ENCODE results near the gene RESF1.

The RESF1 gene

DNA sequence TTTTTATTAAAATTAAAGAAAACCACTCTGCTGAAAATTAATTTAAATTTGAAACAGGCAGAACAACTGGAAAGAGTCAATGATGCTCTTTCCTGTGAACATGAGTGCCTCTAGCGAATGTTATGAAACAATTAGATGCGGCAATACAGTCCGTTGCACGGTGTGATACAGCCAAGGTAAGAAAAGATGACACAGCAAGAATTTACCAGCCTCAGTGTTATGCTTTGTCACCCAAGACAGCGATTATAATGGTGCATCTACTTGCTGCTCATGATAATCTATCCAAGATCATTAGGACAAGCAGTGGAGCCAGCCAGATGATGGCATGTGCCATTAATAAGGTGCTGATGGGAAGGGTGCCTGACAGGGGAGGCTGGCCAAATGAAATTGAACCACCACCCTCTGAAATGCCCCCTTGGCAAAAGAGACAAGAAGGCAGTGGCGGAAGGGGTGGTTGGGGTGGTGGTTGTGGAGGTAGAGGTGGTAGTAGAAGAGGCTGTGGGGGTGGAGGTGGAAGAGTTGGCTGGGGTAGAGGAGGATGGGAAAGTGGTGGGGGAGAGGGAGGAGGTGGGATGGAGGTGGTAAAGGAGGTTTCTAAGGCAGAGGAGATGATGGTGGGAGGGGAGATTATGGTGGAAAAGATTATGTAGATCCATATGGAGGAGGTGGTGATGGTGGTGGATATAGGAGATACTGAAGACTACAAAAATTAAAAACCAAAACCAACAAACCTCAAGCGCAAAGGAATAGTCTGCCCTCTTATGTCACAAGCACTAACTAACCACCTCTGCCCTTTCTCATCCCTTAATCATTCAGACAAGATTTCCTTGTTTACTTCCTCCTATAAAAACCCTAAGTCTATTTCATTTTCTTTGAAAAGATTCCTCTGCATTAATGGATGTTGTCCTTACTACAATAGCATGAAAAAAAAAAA, 4.0 kb upstream of the RESF1 start:
- H3K4me3 ChIP-seq = no peak overlapping the region
- TF ChIP-seq Cebpa-rat (IDR thresholded peaks at IDR 0.05) = no peak

DNA sequence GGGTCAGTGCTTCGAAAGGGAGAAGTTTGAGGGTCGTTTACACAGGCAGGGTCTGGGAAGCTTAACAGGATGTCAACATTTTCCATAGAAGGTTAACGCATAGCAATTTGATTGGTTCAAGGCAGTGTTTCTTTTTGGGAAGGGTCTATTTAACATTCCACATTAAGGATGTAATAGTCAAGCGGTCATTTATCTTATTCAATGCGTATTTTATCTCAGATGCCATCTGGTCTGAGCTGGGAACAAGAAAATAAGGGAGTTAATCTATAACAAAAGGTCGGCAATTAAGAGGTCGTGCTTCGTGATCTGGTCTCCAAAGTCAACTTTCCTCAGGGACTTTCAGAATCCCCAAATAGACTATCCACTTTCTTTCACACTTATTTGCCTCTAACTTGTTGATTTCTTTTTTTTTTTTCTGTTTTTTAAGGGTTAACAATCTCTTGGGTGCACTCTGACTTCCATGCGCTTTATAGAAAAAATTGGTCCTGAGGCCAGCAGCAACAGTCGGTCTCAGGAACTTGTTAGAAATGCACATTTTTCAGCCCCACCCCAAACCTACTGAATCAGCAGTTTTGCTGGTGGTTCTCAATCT, 550 bp upstream of the RESF1 start:
- peaks cover 20 to 52% (median 32%) of the 10 kb centered on the region in 11 experiments for H3K9me3 ChIP-seq (replicated peaks in 1 of 11)
- peaks cover 25 to 47% (median 30%) of the 10 kb centered on the region in 11 experiments for H3K36me3 ChIP-seq
- H3K27ac ChIP-seq = peak overlapping the region; percentile 93 to 99 (median 97)
- peaks cover 23 to 48% (median 27%) of the 10 kb centered on the region in 10 experiments for H3K4me1 ChIP-seq
- H4K20me1 ChIP-seq = peaks cover 12 to 38% (median 22%) of the 10 kb centered on the region in 11 experiments; a peak in 20 of 22 replicates
- no peaks in the 10 kb centered on the region for H3K27me3 ChIP-seq
- no peak for TF ChIP-seq Cebpa-rat (IDR thresholded peaks at IDR 0.05)
- H3K4me2 ChIP-seq = peak overlapping the region; percentile 77 to 98 (median 84)
- peak overlapping the region; percentile 92 to 99 (median 97) for H3K9ac ChIP-seq
- peak overlapping the region; percentile 69 to 93 (median 86) for H3K4me3 ChIP-seq

More for the DNA sequence above, 4.0 kb upstream of the RESF1 start:
- Histone ChIP-seq H3K4me2 (peak overlapping the region in 2 of 11 experiments; percentile 11 to 18; a peak in 3 of 22 replicates), H3K27me3 (no peaks in the 10 kb centered on the region), H3K4me1 (peaks cover 5 to 24% (median 8%) of the 10 kb centered on the region in 10 experiments; a peak in 17 of 20 replicates), H3K9ac (no peak overlapping the region), H3K36me3 (peaks cover 0 to 22% (median 0%) of the 10 kb centered on the region in 11 experiments; a peak in 2 of 22 replicates), H3K9me3 (replicated peaks in 1 of 11) (peaks cover 7 to 70% (median 19%) of the 10 kb centered on the region in 11 experiments; a peak in 18 of 22 replicates), H4K20me1 (peaks cover 0 to 4% (median 3%) of the 10 kb centered on the region in 11 experiments; a peak in 11 of 22 replicates), H3K27ac (no peak overlapping the region)

DNA sequence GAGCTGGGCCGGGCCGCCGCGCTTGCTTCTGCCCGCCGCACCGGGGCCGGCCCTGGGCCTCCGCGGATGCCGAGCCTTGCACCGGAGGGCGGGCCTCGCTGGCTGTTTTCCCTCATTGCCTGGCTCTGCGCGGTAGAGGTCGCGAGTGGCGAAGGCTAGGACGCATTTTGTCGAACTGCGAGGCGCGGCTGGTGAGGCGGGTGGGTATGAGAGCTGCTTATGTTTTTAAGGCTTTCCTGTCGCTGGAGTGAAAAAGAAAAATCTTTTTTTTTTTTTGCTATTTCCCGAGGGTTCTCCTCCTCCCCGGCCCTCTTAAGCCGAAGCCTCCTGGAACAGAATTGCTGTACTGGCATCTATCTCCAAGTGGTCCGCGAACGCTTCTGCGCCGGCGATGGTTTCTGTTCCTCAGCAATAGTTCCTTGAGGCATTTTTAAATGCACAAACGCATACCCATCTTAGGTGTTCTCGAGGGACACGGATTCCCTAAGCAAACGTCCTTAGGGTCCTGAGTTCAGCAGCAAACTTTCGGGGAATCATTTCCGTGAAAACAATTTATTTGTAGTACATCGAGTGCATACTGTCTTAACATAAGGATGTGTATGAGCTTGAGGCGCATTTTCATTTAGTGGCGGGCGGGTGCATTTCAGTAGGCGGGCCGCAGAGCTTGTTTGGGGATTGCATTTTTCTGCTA, 631 bp downstream of the RESF1 start:
- H3K36me3 ChIP-seq = peaks cover 37 to 53% (median 42%) of the 10 kb centered on the region in 11 experiments
- peak overlapping the region; percentile 82 to 98 (median 86) for H3K4me2 ChIP-seq
- peaks cover 23 to 60% (median 27%) of the 10 kb centered on the region in 10 experiments for H3K4me1 ChIP-seq
- peaks cover 12 to 50% (median 24%) of the 10 kb centered on the region in 11 experiments; a peak in 21 of 22 replicates for H4K20me1 ChIP-seq
- peak overlapping the region; percentile 93 to 99 (median 97) for H3K27ac ChIP-seq
- peak overlapping the region; percentile 92 to 99 (median 97) for H3K9ac ChIP-seq
- peaks cover 32 to 63% (median 44%) of the 10 kb centered on the region in 11 experiments for H3K9me3 ChIP-seq (replicated peaks in 1 of 11)
- no peaks in the 10 kb centered on the region for H3K27me3 ChIP-seq
- peak overlapping the region; percentile 69 to 93 (median 86) for H3K4me3 ChIP-seq
- no peak for TF ChIP-seq Cebpa-rat (IDR thresholded peaks at IDR 0.05)

DNA sequence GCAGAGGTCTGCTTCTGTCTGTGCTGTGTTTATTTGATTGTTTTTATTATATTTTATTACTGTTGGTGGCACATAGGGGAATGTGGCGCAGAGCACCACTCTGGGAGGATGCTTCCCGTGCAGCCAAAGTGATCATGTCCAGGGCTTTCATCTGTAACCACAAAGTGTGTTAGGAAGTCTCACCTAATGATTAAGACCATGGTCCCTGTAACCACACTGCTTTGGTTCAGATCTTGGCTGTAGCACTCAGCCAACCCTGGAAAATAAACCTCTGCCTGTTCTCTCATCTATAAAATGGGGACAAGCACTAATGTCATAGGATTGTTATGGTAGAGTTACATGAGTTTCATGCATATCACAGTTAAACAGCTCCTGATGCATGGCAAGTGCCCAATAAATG, 1.9 kb downstream of the RESF1 start:
- Histone ChIP-seq H3K4me3 (peak overlapping the region; percentile 69 to 93 (median 86)), H3K9me3 (replicated peaks in 1 of 11) (peaks cover 40 to 63% (median 49%) of the 10 kb centered on the region in 11 experiments), H3K27ac (peak overlapping the region in 8 of 11 experiments; percentile 93 to 99 (median 96); a peak in 12 of 22 replicates), H3K9ac (peak overlapping the region; percentile 92 to 99 (median 97)), H3K36me3 (peaks cover 50 to 58% (median 55%) of the 10 kb centered on the region in 11 experiments), H3K4me2 (peak overlapping the region; percentile 82 to 98 (median 86)), H4K20me1 (peaks cover 13 to 63% (median 34%) of the 10 kb centered on the region in 11 experiments; a peak in 21 of 22 replicates), H3K27me3 (no peaks in the 10 kb centered on the region), H3K4me1 (peaks cover 23 to 63% (median 27%) of the 10 kb centered on the region in 10 experiments)
- TF ChIP-seq Cebpa-rat (IDR thresholded peaks at IDR 0.05) = no peak

DNA sequence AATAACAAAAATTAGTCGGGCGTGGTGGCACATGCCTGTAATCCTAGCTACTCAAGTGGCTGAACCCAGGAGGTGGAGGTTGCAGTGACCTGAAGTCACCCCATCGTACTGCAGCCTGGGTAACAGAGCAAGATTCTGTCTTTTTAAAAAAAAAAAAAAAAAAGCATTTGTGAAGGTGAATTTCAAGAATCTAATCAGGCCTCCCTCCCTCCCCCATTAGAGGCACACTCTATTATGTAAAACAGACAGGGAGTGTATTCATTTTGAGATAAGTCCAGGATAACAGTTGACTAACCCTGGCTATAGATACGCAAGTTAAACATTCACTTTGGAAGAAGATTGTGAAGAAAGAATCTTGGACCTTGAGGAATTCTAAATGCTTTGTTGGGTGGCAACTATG, 2.9 kb downstream of the RESF1 start:
- TF ChIP-seq Cebpa-rat (IDR thresholded peaks at IDR 0.05) = no peak
- Histone ChIP-seq H3K9me3 (replicated peaks in 1 of 11) (peaks cover 38 to 63% (median 50%) of the 10 kb centered on the region in 11 experiments), H3K36me3 (peaks cover 59 to 68% (median 64%) of the 10 kb centered on the region in 11 experiments), H3K27me3 (no peaks in the 10 kb centered on the region), H3K9ac (peak overlapping the region in 3 of 11 experiments; percentile 95 to 97 (median 97); a peak in 5 of 22 replicates), H3K4me3 (peak overlapping the region in 6 of 10 experiments; percentile 76 to 93 (median 88); a peak in 9 of 20 replicates), H3K4me2 (peak overlapping the region; percentile 82 to 98 (median 86); a peak in 20 of 22 replicates), H4K20me1 (peaks cover 22 to 72% (median 43%) of the 10 kb centered on the region in 11 experiments), H3K4me1 (peaks cover 24 to 73% (median 32%) of the 10 kb centered on the region in 10 experiments), H3K27ac (no peak overlapping the region; a peak in 1 of 22 replicates)

DNA sequence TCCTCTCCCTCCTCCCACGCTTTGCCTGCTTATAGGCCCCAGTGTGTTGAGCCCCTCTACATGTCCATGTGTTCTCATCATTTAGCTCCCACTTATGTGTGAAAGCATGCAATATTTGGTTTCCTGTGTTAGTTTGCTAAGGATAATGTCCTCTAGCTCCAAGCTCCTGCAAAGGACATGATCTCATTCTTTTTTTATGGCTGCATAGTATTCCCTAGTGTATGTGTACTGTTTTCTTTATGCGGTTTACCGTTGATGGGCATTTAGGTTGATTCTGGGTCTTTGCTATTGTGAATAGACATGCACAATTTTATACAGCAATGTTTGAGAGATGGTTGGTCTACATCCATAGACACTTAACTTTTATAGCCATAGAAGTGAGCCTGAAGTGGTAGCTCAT, 5.1 kb downstream of the RESF1 start:
- Histone ChIP-seq H3K27ac (no peak overlapping the region), H4K20me1 (peaks cover 22 to 92% (median 49%) of the 10 kb centered on the region in 11 experiments), H3K9ac (no peak overlapping the region), H3K4me2 (peak overlapping the region in 2 of 11 experiments; percentile 86 to 98; a peak in 4 of 22 replicates), H3K4me3 (peak overlapping the region in 3 of 10 experiments; percentile 7 to 76 (median 26); a peak in 2 of 20 replicates), H3K4me1 (peaks cover 18 to 84% (median 27%) of the 10 kb centered on the region in 10 experiments), H3K27me3 (no peaks in the 10 kb centered on the region), H3K36me3 (peaks cover 68 to 82% (median 75%) of the 10 kb centered on the region in 11 experiments), H3K9me3 (replicated peaks in 1 of 11) (peaks cover 36 to 63% (median 54%) of the 10 kb centered on the region in 11 experiments)
- TF ChIP-seq Cebpa-rat (IDR thresholded peaks at IDR 0.05) = no peak

DNA sequence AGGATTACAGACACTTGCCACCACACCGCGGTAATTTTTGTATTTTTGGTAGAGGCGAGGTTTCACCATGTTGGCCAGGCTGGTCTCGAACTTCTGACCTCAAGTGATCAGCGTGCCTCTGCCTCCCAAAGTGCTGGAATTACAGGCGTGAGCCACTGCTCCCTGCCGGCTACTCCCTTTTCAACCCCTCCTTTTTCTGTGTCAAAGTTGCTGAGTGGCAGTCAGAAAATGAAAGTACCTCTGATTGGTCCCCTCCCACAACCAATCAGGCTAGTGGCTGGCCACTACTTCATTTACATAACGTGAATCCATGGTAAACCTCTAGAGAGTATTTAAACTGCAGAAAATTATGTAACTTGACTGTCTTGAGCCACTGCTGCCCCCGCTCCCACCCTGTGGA, 5.9 kb downstream of the RESF1 start:
- H3K4me2 ChIP-seq = peak overlapping the region in 3 of 11 experiments; percentile 28 to 98 (median 86); a peak in 6 of 22 replicates

More for the DNA sequence above, 5.9 kb downstream of the RESF1 start:
- H3K4me1 ChIP-seq = peaks cover 18 to 88% (median 27%) of the 10 kb centered on the region in 10 experiments
- peaks cover 76 to 90% (median 83%) of the 10 kb centered on the region in 11 experiments for H3K36me3 ChIP-seq
- no peak for TF ChIP-seq Cebpa-rat (IDR thresholded peaks at IDR 0.05)
- peak overlapping the region in 2 of 10 experiments; percentile 4 to 76; a peak in 3 of 20 replicates for H3K4me3 ChIP-seq
- H3K27me3 ChIP-seq = no peaks in the 10 kb centered on the region
- no peak overlapping the region for H3K27ac ChIP-seq
- peaks cover 22 to 98% (median 48%) of the 10 kb centered on the region in 11 experiments for H4K20me1 ChIP-seq
- H3K9me3 ChIP-seq (replicated peaks in 1 of 11) = peaks cover 44 to 71% (median 63%) of the 10 kb centered on the region in 11 experiments
- H3K9ac ChIP-seq = no peak overlapping the region; a peak in 1 of 22 replicates
